Uterus (tissue), 4 donors: ENCODE data around the gene NAA30. TPM values are rescaled to one million over a fixed set of nuclear protein-coding genes. Genes with fewer than 3 reads are reported as not detected.

Source experiments
- DNase-seq, 2 donors: peaks; one replicate each; pipeline ENCODE4 v3.0.0-alpha.2; 2019 to 2020
- H3K27ac ChIP-seq, 2 donors: fragments of 200-600 bp; sonication (generic); 1 replicate in 1 of 2; 2 replicates in 1 of 2; pipeline ENCODE4 v1.5.1; 2016 to 2018
- H3K27me3 ChIP-seq, 2 donors: fragments of 200-600 bp; sonication (generic); one replicate each; pipeline ENCODE4 v1.5.1; 2018 to 2019; ENCODE audit warnings: control low read depth in 1 of 2
- H3K36me3 ChIP-seq, 2 donors: fragments of 200-600 bp; sonication (generic); one replicate each; pipeline ENCODE4 v1.5.1; 2019; ENCODE audit warnings: control low read depth in 1 of 2
- H3K4me1 ChIP-seq, 2 donors: fragments of 200-600 bp; sonication (generic); one replicate each; pipeline ENCODE4 v1.5.1; 2018 to 2019; ENCODE audit warnings: control low read depth in 1 of 2
- H3K4me3 ChIP-seq, 2 donors: fragments of 200-600 bp; sonication (generic); 1 replicate in 1 of 2; 2 replicates in 1 of 2; pipeline ENCODE4 v1.5.1; 2018 to 2019; ENCODE audit warnings: mild to moderate bottlenecking in 1 of 2
- H3K9me3 ChIP-seq, 2 donors: fragments of 200-600 bp; sonication (generic); one replicate each; pipeline ENCODE4 v1.5.1; 2019; ENCODE audit warnings: control low read depth in 1 of 2
- CTCF ChIP-seq, 4 experiments: fragments of 200-600 bp in 2 of 4; fragments of 450-650 bp in 2 of 4; sonication (generic) in 2 of 4; IDR thresholded peaks; one replicate each; pipeline ENCODE4 v1.5.1; 2016 to 2019; ENCODE audit warnings: antibody characterized with exemption in 4 of 4, mild to moderate bottlenecking in 2 of 4, moderate library complexity in 1 of 4
- POLR2A ChIP-seq, 2 donors: fragments of 450-650 bp; IDR thresholded peaks; one replicate each; pipeline ENCODE4 v1.6.1; 2016; ENCODE audit warnings: antibody characterized with exemption in 2 of 2, mild to moderate bottlenecking in 1 of 2, moderate library complexity in 1 of 2
- intact Hi-C: fragments of 100-400 bp; cut with DNase I; formaldehyde crosslinking; loops from one replicate; pipeline ENCODE4 v1.15.1; 2023; ENCODE audit warnings: low total_unique reads
- total RNA-seq, 4 donors: library from RNA; depleted of rRNA in 3 of 4; stranded (reverse); fragments of >200 nt in 3 of 4; gene quantifications; one replicate each; pipeline versions ENCODE4 v1.1.0 to v1.2.4, GENCODE V29; 2014 to 2023
- donor health status: DM: yes; HTN: yes; CAD: no.

Gene NAA30
- total RNA-seq, 4 donors from 2014 or later, result 8.7 to 38.1 (median 23.1) TPM

GRCh38 chr14:57418999-57419398, 28.6 kb downstream of the NAA30 start:
- Histone ChIP-seq H3K36me3 (no peaks in the 10 kb centered on the region), H3K4me3 (no peak overlapping the region), H3K4me1 (no peaks in the 10 kb centered on the region), H3K27me3 (no peaks in the 10 kb centered on the region), H3K27ac (no peak overlapping the region), H3K9me3 (no peaks in the 10 kb centered on the region)
- TF ChIP-seq POLR2A (IDR thresholded peaks at IDR 0.05) (no peak), CTCF (IDR thresholded peaks at IDR 0.05) (no peak)
- DNase-seq, result no peak
- intact Hi-C loops, result no loop called here

- TF ChIP-seq POLR2A (IDR thresholded peaks at IDR 0.05), result no peak
- TF ChIP-seq CTCF (IDR thresholded peaks at IDR 0.05), result no peak
- Histone ChIP-seq H3K4me1 (no peaks in the 10 kb centered on the region), H3K27me3 (no peaks in the 10 kb centered on the region), H3K9me3 (no peaks in the 10 kb centered on the region), H3K27ac (no peak overlapping the region), H3K4me3 (no peak overlapping the region), H3K36me3 (no peaks in the 10 kb centered on the region)
- DNase-seq, result no peak
- intact Hi-C loops, result no loop called here
Measured at GRCh38 chr14:57420033-57420432, 29.6 kb downstream of the NAA30 start.

- Histone ChIP-seq H3K36me3 (no peaks in the 10 kb centered on the region), H3K9me3 (no peaks in the 10 kb centered on the region), H3K4me1 (no peaks in the 10 kb centered on the region), H3K27ac (no peak overlapping the region), H3K4me3 (no peak overlapping the region), H3K27me3 (no peaks in the 10 kb centered on the region)
- intact Hi-C loops, result no loop called here
- no peak for DNase-seq
- no peak for TF ChIP-seq CTCF (IDR thresholded peaks at IDR 0.05)
Measured at GRCh38 chr14:57420986-57421385, 30.6 kb downstream of the NAA30 start.

- intact Hi-C loops, result no loop called here
- Histone ChIP-seq H3K4me3 (no peak overlapping the region), H3K36me3 (no peaks in the 10 kb centered on the region), H3K27ac (no peak overlapping the region), H3K4me1 (no peaks in the 10 kb centered on the region), H3K9me3 (no peaks in the 10 kb centered on the region), H3K27me3 (no peaks in the 10 kb centered on the region)
- no peak for DNase-seq
- TF ChIP-seq CTCF (IDR thresholded peaks at IDR 0.05) (no peak), POLR2A (IDR thresholded peaks at IDR 0.05) (no peak)
Measured at GRCh38 chr14:57435923-57436322, 45.5 kb downstream of the NAA30 start.

GRCh38 chr14:57461777-57462320, 71.5 kb downstream of the NAA30 start:
- H3K27ac ChIP-seq, result no peak overlapping the region
- intact Hi-C loops, result no loop called here
- no peak for DNase-seq
- no peaks in the 10 kb centered on the region for H3K36me3 ChIP-seq
- no peak overlapping the region for H3K4me3 ChIP-seq
- no peaks in the 10 kb centered on the region for H3K9me3 ChIP-seq
- H3K4me1 ChIP-seq, result no peaks in the 10 kb centered on the region
- no peaks in the 10 kb centered on the region for H3K27me3 ChIP-seq
- TF ChIP-seq CTCF (IDR thresholded peaks at IDR 0.05), result no peak
- TF ChIP-seq POLR2A (IDR thresholded peaks at IDR 0.05), result no peak
